GM18511 (cell line): Measurements from ENCODE around the gene MNX1.

ENCODE experiments used
- ATAC-seq: cut with Tn5 transposase; IDR thresholded peaks from one replicate; pipeline ENCODE4 v1.9.1; 2021; ENCODE audit warnings: mild to moderate bottlenecking, moderate library complexity; ENCODE audit not compliant: unreplicated experiment

MNX1 gene

DNA sequence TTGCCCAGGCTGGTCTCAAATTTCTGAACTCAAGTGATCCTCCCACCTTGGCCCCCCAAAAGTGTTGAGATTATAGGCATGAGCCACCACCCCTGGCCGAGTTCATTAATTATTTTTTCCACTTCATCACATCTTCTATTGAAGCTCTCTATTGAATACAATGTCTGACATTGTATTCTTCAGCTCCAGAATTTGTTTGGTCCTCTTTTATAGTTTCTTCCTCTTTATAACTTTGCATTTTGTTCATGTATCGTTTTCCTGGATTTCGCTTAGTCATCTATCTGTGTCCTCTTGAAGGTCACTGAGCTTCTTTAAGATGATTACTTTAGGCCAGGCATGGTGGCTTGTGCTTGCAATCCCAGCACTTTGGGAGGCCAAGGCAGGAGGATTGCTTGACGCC is 30.8 kb downstream of the MNX1 start:
- no peak for ATAC-seq

DNA sequence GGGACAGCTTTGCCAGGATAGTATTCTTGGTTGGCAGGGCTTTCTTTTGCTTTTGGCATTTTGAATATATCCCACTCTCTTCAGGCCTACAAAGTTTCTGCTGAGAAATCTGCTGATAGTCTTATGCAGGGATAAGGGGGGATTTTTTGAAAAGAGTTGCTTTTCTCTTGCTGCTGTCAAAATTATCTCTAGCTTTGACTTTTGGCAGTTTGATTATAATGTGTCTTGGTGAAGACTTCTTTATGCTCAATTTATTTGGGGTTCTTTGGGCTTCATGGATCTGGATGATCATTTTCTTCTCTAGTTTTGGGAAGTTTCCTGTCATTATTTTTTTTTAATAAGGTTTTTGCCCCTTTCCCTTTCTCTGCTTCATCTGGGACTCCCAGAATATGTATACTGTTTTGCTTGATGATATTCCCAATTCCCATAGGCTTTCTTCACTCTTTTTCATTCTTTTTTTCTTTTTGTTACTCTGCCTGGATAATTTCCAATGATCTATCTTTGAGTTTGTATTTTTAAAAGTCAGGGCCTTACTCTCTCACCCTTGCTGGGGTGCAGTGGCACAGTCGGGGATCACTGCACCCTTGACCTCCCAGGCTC is 31.4 kb downstream of the MNX1 start:
- ATAC-seq = no peak

DNA sequence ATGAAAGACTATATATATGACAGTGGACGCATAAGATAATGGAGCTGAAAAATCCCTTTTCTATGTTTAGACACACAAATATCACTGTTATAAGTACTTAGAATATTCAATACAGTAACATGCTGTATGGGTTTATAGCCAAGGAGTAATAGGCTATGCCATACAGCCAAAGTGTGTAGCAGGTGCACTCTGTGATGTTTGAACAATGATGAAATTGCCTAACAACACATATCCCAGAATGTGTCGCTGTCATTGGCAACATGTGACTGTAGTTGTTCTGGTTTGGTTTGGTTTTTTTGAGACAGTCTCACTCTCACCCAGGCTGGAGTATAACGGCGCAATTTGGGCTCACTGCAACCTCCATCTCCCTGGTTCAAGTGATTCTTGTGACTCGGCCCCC is 34.8 kb downstream of the MNX1 start:
- no peak for ATAC-seq

DNA sequence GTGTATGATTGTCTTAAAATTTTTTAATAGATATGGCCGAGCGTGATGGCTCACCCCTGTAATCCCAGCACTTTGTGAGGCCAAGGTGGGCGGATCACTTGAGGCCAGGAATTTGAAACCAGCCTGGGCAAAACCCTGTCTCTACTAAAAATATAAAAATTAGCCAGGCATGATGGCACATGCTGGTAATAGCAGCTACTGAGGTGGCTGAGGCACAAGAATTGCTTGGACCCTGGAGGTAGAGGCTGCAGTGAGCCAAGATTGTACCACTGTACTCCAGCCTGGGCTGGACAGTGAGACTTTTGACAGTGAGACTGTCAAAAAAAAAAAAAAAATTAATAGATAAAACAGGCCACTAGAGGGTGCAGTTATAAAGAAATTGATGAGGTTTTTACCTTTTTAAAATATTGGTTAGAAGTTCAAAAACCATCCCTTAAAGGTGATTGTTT is 40.5 kb downstream of the MNX1 start:
- ATAC-seq = no peak

DNA sequence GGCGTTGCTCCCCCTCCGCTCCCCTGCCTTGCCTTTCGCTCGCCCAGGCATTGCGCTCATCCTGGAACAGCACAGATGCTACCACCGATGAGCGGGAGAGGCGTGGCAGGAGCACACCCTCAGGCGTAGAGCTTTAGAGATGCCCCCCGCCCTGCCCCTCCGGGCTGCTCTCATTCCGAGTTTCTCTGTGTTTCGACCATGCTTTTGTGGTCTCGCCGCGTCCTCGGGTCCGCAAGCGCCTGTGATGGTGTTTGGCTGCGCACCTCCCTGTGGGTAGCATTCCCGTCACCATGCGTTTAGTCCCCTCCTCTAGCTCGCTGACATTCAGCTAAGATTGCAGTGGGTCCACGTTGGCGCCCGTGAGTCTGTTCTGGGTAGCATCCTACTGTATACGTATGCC is 42.3 kb downstream of the MNX1 start:
- ATAC-seq = no peak

DNA sequence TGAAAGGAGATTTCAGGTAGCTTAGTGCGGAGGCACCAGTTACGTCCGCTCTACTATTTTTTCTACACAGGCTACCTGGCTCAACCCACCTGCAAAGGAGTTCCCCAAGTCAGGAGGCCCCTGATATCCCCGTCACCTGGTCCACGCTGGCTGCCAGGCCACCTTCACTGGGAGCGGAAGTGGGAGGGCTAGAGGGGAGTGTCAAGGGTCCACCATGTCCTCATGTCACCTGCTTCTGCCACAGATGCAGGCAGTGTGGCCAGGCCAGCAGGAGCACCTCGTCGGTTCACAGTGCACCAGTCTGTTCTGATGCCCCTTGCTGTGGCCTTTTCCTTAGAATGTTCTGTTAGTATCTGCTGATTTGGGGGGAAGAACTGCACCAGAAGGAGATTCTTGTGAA is 44.1 kb downstream of the MNX1 start:
- ATAC-seq = no peak

DNA sequence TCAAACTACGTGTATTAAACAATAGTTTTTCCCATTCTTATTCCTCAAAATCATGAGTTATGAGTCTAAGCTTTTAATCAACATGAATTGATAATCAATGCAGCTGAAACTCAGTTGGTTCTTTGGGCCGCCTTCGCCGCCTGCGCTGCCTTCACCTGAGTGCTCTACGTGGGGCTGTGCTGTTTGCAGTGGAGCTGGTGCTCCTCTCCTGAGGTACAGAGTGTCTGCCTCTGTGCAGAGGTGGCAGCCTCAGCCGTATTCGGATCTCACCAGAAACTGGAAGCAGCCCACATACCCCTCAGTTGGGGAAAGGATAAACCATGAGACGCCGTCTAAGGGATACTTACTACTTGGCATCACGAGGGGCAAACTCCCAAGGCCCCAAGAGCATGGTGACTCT is 45.5 kb downstream of the MNX1 start:
- no peak for ATAC-seq

DNA sequence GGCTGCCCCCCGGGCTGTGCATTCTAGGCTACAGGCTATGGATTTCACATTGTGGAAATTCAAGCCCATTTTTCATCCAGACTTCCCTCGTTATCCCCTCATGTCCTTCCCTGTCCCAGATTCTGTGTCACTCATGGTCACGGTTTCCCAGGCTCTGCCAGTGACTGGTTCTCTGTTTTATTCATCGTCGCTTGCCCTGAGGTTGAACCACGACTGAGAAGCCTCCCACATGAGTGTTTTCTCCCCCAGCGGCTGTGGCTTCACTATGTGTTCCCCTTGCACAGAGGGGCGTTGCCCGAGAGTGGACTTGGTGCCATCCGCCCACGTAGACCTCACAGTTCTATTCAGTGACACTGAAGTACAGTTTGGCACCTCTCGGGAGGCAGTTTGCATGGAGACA is 47.0 kb downstream of the MNX1 start:
- ATAC-seq = no peak

DNA sequence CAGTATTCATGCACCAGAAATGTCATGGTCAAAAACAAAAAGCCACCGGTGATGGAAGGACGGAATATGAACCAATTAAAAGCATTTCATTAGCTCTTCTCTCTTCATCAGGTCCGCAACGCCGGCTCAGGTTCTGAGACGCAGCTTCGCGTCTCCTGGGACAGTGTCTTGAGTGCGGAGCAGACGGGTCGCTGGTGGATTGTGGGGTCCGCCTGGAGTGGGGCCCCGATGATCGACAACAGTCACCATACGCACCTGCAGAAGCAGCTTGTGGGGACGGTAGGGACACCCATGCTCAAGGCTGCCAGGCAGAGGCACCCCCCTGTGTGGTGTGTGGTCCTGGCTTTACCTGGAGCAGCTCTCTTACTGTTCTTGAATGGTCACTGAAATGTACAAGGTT is 47.6 kb downstream of the MNX1 start:
- ATAC-seq = no peak

DNA sequence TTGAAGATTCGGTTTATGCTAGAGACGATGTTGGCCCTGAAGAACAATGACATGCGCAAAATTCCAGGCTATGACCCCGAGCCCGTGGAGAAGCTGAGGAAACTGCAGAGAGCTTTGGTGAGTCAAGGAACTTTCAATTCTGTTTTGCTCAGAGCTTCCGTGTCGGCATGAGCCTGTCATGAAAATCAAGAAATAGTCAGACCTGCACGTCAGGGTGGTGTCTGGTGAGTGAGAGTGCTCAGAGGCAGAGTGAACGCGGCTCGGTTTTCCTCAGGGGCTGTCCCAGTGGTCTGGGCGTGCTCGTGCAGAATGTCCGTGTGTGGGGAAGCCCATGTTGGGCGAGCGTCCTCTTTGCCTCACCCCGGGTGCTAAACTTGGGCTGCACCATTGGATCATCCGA is 48.3 kb downstream of the MNX1 start:
- ATAC-seq = no peak

DNA sequence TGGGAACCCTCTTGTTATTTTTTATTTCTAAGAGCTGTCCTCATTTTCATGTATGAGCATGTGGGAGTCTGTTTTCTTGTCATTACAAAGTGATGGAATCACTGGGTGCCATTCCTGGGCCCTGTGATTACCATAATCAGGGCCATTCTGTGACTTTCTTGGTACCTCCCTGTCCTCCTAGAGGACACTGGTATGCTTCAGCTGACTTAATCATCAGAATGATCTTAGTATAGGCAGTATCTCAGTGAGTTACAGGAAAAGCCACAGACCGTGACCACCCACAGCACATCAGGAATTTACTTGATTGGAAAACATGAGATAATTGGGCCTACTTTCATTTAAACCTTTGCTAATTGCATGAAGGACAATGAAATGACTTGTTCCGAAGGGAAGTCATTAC is 53.7 kb downstream of the MNX1 start:
- no peak for ATAC-seq

DNA sequence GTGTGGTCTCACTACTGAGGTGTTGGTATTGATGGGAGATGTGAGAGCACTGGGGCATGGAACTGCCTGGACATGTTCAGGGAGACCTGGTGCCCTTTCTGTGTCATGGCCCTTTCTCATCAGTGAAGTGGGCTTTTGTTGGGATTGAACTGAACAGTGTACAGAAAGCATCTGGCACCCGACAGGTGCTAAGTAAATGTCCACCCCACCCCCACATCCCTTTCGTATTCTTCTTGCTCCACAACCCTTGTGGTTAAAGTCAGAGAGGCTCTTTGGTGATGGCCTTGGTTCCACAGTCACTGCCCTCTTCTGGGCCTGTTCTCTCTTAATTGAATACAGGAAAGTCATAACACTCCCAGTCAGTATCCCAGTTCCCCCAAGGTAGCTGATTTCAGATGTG is 55.5 kb downstream of the MNX1 start:
- no peak for ATAC-seq
